D721Med (cell line): ENCODE results near the gene COX8A.
"Not testable (repeated sequence)": the region's sequence is repeated elsewhere in the genome, so short reads cannot be mapped to it uniquely, and the experiment has no call there.

Source experiments
- DNase-seq: peaks from one replicate; pipeline ENCODE4 v3.0.0; 2011; ENCODE audit warnings: low spot score; ENCODE audit not compliant: insufficient read length
- FAIRE-seq: peaks from 2 replicates; lab custom pipeline; 2011; peaks lifted over from hg19 to GRCh38; lab: Jason Lieb, UNC
- CTCF ChIP-seq: IDR thresholded peaks from 2 replicates; pipeline ENCODE4 v1.5.1; 2012; ENCODE audit warnings: mild to moderate bottlenecking, control low read depth; ENCODE audit not compliant: insufficient read depth; ENCODE audit errors: missing control alignments

Gene COX8A

GRCh38 chr11:63969461-63969860 lies 5.0 kb upstream of the COX8A start:
- no peak for TF ChIP-seq CTCF
- FAIRE-seq (no peak), DNase-seq (no peak)

GRCh38 chr11:63970902-63971301 lies 3.5 kb upstream of the COX8A start:
- no peak for TF ChIP-seq CTCF
- FAIRE-seq (no peak), DNase-seq (no peak)

GRCh38 chr11:63973912-63974258 lies 535 bp upstream of the COX8A start:
- not testable (repeated sequence) for FAIRE-seq, DNase-seq

GRCh38 chr11:63978551-63979239 lies 4.3 kb downstream of the COX8A start:
- FAIRE-seq (no peak), DNase-seq (no peak)
- TF ChIP-seq CTCF = no peak

GRCh38 chr11:63979426-63979825 lies 5.0 kb downstream of the COX8A start:
- TF ChIP-seq CTCF = no peak
- DNase-seq (no peak), FAIRE-seq (no peak)

- FAIRE-seq (no peak), DNase-seq (no peak)
- no peak for TF ChIP-seq CTCF
Observed at GRCh38 chr11:63985812-63986155, 11.4 kb downstream of the COX8A start.

- TF ChIP-seq CTCF = no peak
- FAIRE-seq = no peak
- peak; percentile 97 for DNase-seq
Observed at GRCh38 chr11:63986156-63986931, 11.9 kb downstream of the COX8A start, which contains the start of gene OTUB1. Gene OTUB1 (plus strand): TSS chr11:63986438. CDS start chr11:63986457, 19 bp downstream.
